Cardiac fibroblast (primary cell): Measurements from ENCODE around the gene CCR1.
"Not testable (repeated sequence)": the region's sequence is repeated elsewhere in the genome, so short reads cannot be mapped to it uniquely, and the experiment has no call there.

Source experiments
- DNase-seq, 2 donors: peaks; one replicate each; pipeline versions ENCODE4 v3.0.0 to v3.0.0-alpha.2; 2010; ENCODE audit warnings: low read depth in 2 of 2
- H3K4me3 ChIP-seq, 2 donors: replicated peaks in 1 of 2; 1 replicate in 1 of 2; 2 replicates in 1 of 2; pipeline ENCODE4 v1.5.1; 2011; ENCODE audit warnings: low read depth in 2 of 2, low read length in 2 of 2, mild to moderate bottlenecking in 2 of 2, moderate library complexity in 1 of 2
- CTCF ChIP-seq: IDR thresholded peaks from one replicate; pipeline ENCODE4 v1.5.1; 2011; ENCODE audit warnings: low read depth, mild to moderate bottlenecking, low read length, inconsistent platforms

The CCR1 gene

GRCh38 chr3:46214751-46215352, 6.7 kb upstream of the CCR1 start:
- no peak for DNase-seq
- H3K4me3 ChIP-seq = no peak overlapping the region
- TF ChIP-seq CTCF = peak; percentile 24

DNA sequence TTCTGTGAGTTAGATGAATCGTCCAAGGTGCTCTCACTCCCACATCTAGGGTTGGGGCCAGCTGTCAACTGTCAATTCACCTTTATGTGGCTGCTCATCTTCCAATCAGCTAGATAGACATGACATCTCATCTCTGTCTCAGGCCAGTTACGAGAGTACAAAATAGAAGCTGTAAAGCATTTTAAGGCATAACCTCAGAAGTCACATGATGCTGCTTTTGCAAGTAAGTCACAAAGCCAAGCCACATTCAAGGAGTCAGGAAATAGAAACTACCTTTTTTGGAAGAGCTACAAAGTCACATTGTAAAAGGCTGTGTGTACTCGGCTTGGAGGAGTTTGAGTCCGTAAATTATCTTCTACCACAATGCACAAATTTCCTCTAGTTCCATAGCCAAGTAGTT, 5.1 kb upstream of the CCR1 start:
- no peak for TF ChIP-seq CTCF
- DNase-seq = no peak
- H3K4me3 ChIP-seq = no peak overlapping the region

- no peak for TF ChIP-seq CTCF
- no peak overlapping the region for H3K4me3 ChIP-seq
- DNase-seq = no peak
Measured at GRCh38 chr3:46212101-46212500, 4.0 kb upstream of the CCR1 start.

DNA sequence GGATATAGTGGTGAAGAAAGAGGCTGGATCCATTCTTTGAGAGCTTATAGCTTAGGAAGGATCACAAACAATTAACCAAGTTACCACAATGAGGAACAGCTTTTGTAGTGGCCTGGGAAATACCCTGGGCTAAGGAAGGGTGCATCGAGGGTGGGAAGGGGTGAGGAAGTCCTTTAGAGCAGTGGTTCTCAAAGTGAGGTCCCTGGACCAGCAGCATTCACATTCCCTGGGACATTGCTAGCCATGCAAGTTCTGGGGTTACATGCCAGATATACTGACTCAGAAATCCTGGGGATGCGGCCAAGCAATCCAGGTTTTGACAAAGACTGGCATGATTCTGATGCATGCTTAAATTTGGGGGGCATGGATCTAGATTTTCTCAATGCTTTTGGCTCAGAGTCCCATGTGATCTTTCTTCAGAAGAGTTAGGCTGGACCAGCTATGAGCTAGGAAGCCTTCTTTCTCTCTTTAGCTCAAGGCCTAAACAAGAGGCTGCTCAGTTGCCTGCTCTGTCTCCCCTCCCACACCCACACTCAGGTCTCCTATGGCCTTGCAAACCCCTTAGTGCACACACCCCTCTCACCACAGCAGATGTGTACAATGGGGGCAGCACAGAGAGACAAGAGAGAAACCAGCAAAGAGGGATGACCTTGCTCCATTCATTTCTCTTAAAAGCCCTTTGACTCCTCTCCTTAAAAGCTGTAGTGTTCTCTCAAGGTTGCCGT, 1.8 kb upstream of the CCR1 start:
- no peak for TF ChIP-seq CTCF
- peak in 1 of 2 donors; percentile 22 for DNase-seq
- no peak overlapping the region for H3K4me3 ChIP-seq

GRCh38 chr3:46209053-46209452, 940 bp upstream of the CCR1 start:
- no peak overlapping the region for H3K4me3 ChIP-seq
- DNase-seq = no peak
- TF ChIP-seq CTCF = no peak

- not testable (repeated sequence) for H3K4me3 ChIP-seq, DNase-seq
Measured at GRCh38 chr3:46207514-46207913, 599 bp downstream of the CCR1 start.

DNA sequence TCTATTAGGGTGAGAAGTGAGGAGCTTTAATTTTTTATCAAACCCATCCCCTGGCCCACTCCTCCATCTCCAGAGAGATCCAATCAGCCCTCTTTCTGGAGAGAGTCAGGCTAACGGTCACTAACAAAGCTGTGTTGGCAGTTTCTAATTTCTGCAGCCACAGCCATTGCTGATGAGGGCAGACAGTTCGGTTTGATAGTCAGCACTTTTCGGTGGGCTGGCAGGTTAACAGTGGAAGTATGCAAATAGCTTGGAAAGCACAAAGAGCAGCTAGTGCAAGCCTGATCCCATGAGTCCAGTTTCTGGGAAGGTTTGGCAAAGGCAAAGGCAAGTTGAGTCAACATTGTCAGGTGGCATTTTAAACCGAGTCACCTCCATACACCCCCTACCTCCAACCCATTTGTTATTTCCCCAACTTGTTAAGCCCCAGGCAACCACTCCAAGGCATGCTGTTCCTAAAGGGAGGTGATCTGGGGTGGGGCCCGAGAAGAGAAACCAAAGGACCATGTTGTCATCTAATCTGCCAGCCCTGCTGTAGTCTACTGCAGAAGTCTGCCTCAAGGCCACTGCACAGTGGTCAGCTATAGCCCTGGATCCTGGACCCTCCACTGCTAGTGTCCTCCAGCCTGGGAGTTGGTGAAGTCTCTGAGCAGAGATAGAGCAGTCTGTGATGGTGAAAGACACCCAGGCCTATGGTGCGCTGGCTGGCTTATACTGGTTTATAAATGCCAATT, 1.7 kb downstream of the CCR1 start:
- H3K4me3 ChIP-seq = no peak overlapping the region
- DNase-seq = no peak
- TF ChIP-seq CTCF = no peak
